GM18520 (cell line): ENCODE data around the gene IGF2.

ENCODE experiments used
- ATAC-seq: cut with Tn5 transposase; IDR thresholded peaks from one replicate; pipeline ENCODE4 v1.9.1; 2021; ENCODE audit not compliant: unreplicated experiment

The IGF2 gene

GRCh38 chr11:2154195-2154585 lies 15.0 kb upstream of the IGF2 start:
- no peak for ATAC-seq

GRCh38 chr11:2153581-2154194 lies 14.5 kb upstream of the IGF2 start:
- no peak for ATAC-seq

- no peak for ATAC-seq
These were observed 12.5 kb upstream of the IGF2 start for GRCh38 chr11:2151500-2152257.

- no peak for ATAC-seq
These were observed 11.0 kb upstream of the IGF2 start for GRCh38 chr11:2149864-2150847.

GRCh38 chr11:2149460-2149859 lies 10.3 kb upstream of the IGF2 start:
- ATAC-seq, result no peak

GRCh38 chr11:2148595-2148994 lies 9.4 kb upstream of the IGF2 start:
- no peak for ATAC-seq

GRCh38 chr11:2147391-2147790 lies 8.2 kb upstream of the IGF2 start:
- ATAC-seq, result no peak

- no peak for ATAC-seq
These were observed 6.9 kb upstream of the IGF2 start for GRCh38 chr11:2146051-2146450.

- ATAC-seq, result no peak
These were observed 5.5 kb upstream of the IGF2 start for GRCh38 chr11:2144544-2145248.

- no peak for ATAC-seq
These were observed 4.8 kb upstream of the IGF2 start for GRCh38 chr11:2143799-2144543.

GRCh38 chr11:2143477-2143798 lies 4.2 kb upstream of the IGF2 start:
- no peak for ATAC-seq

- ATAC-seq, result no peak
These were observed 3.6 kb upstream of the IGF2 start for GRCh38 chr11:2142762-2143202.

GRCh38 chr11:2142300-2142759 lies 3.1 kb upstream of the IGF2 start:
- no peak for ATAC-seq

- no peak for ATAC-seq
These were observed 1.5 kb upstream of the IGF2 start for GRCh38 chr11:2140411-2141400.

- ATAC-seq, result no peak
These were observed 590 bp upstream of the IGF2 start for GRCh38 chr11:2139621-2140337.

- no peak for ATAC-seq
These were observed 612 bp downstream of the IGF2 start for GRCh38 chr11:2138431-2139122.

- ATAC-seq, result no peak
These were observed 1.1 kb downstream of the IGF2 start for GRCh38 chr11:2138068-2138430.
